ENCODE results near the gene TMEM109. TPM values are rescaled to one million over a fixed set of nuclear protein-coding genes. Genes with fewer than 3 reads are reported as not detected.

Gene TMEM109
- total and polyA plus RNA-seq, 2 of the 13 experiments (the other 11 are each of a cell fraction or from before 2014, with no cell fraction given) = 7.7 to 18.0 TPM

DNA sequence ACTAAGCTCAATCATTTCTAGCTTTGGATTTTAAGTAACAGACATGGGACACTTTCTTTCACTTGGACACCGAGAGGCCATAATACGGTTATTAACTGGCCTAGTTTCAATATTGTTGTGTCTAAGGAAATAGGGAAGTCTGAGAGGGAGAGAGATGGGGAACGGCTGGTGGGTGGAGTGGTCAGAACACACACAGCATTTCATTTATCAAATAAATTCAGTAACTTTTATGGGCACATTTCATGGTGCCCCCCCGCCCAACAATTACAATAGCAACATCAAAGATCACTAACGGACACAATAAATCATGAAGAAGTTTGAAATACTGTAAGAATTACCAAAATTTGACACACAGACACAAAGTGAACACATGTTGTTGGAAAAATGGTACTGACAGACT lies 18.3 kb upstream of the TMEM109 start:
- in situ Hi-C loops (cut with HindIII; ENCODE audit: extremely low pct_ligation_motif_present, low pct_unique_long_range_greater_than_20kb) = no loop called here
- FAIRE-seq (no peak), DNase-seq (ENCODE audit: low spot score) (no peak), ATAC-seq (no peak)
- Histone ChIP-seq H3K4me1 (ENCODE audit: insufficient read depth, low read length) (no peaks in the 10 kb centered on the region), H3K9ac (ENCODE audit: insufficient read depth, low read depth, low read length) (no peak overlapping the region), H2AFZ (ENCODE audit: low read length) (no peak overlapping the region), H3K4me2 (ENCODE audit: low read depth, low read length) (no peak overlapping the region), H3K36me3 (replicated peaks in 1 of 2; ENCODE audit: control insufficient read depth in 1 of 2, insufficient read depth in 2 of 2, low read length in 2 of 2) (peaks cover 32 to 66% of the 10 kb centered on the region in 2 experiments), H4K20me1 (ENCODE audit: insufficient read depth, low read length) (no peaks in the 10 kb centered on the region), H3K27ac (ENCODE audit: extremely low read length, insufficient read depth, low read length) (no peak overlapping the region), H3K9me3 (ENCODE audit: low read length) (no peaks in the 10 kb centered on the region), H3K79me2 (ENCODE audit: insufficient read depth, low read length) (no peaks in the 10 kb centered on the region), H3K4me3 (replicated peaks in 1 of 3; ENCODE audit: insufficient read depth in 1 of 3, low read depth in 2 of 3, low read length in 3 of 3) (no peak overlapping the region), H3K27me3 (ENCODE audit: control insufficient read depth in 1 of 2, insufficient read depth in 2 of 2, low read length in 2 of 2) (no peaks in the 10 kb centered on the region)
- TF ChIP-seq, protein P1, sequence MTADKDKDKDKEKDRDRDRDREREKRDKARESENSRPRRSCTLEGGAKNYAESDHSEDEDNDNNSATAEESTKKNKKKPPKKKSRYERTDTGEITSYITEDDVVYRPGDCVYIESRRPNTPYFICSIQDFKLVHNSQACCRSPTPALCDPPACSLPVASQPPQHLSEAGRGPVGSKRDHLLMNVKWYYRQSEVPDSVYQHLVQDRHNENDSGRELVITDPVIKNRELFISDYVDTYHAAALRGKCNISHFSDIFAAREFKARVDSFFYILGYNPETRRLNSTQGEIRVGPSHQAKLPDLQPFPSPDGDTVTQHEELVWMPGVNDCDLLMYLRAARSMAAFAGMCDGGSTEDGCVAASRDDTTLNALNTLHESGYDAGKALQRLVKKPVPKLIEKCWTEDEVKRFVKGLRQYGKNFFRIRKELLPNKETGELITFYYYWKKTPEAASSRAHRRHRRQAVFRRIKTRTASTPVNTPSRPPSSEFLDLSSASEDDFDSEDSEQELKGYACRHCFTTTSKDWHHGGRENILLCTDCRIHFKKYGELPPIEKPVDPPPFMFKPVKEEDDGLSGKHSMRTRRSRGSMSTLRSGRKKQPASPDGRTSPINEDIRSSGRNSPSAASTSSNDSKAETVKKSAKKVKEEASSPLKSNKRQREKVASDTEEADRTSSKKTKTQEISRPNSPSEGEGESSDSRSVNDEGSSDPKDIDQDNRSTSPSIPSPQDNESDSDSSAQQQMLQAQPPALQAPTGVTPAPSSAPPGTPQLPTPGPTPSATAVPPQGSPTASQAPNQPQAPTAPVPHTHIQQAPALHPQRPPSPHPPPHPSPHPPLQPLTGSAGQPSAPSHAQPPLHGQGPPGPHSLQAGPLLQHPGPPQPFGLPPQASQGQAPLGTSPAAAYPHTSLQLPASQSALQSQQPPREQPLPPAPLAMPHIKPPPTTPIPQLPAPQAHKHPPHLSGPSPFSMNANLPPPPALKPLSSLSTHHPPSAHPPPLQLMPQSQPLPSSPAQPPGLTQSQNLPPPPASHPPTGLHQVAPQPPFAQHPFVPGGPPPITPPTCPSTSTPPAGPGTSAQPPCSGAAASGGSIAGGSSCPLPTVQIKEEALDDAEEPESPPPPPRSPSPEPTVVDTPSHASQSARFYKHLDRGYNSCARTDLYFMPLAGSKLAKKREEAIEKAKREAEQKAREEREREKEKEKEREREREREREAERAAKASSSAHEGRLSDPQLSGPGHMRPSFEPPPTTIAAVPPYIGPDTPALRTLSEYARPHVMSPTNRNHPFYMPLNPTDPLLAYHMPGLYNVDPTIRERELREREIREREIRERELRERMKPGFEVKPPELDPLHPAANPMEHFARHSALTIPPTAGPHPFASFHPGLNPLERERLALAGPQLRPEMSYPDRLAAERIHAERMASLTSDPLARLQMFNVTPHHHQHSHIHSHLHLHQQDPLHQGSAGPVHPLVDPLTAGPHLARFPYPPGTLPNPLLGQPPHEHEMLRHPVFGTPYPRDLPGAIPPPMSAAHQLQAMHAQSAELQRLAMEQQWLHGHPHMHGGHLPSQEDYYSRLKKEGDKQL (CRISPR knock-in tag; IDR thresholded peaks at IDR 0.05; ENCODE audit: low read depth) = no peak
- TF ChIP-seq ZNF121 (CRISPR knock-in tag; IDR thresholded peaks at IDR 0.05) = no peak
- 95% methylated on average over 5 of the region's 5 CpGs for WGBS (ENCODE audit: low lambda C conversion rate)
- intact Hi-C loops (cut with micrococcal nuclease; ENCODE audit: unreplicated experiment) = no loop called here
- no TSS peak for BruUV-seq (replicated peaks)
- ChIA-PET CTCF (ENCODE audit: low intra/inter-chr PET ratio, low total read pairs) (no interaction called here), POLR2A (no interaction called here)

DNA sequence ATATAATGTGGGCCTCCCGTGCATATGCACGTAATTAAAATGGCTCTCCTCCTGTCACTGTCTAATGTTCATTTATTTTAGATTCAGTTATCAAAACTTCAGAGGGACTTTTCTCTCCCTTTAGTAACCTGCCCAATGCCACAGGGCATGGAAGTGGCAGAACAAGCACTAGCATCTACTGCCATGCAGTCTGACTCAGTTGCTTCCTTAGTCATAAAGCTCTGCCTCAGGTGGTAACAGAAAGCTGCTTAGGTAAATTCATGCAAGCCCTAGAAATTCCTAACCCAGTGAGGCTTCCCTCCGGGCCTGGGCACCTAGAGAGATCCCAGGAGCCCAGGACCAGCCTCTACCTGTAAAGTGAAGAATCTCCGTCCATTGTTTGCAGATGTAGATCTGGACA lies 16.5 kb upstream of the TMEM109 start:
- CTCF ChIA-PET (ENCODE audit: low intra/inter-chr PET ratio, low total read pairs) = no interaction called here
- Histone ChIP-seq H3K9ac (ENCODE audit: insufficient read depth, low read depth, low read length) (no peak overlapping the region), H3K79me2 (ENCODE audit: insufficient read depth, low read length) (no peaks in the 10 kb centered on the region), H3K27me3 (ENCODE audit: control insufficient read depth in 1 of 2, insufficient read depth in 2 of 2, low read length in 2 of 2) (no peaks in the 10 kb centered on the region), H3K36me3 (replicated peaks in 1 of 2; ENCODE audit: control insufficient read depth in 1 of 2, insufficient read depth in 2 of 2, low read length in 2 of 2) (peaks cover 42 to 84% of the 10 kb centered on the region in 2 experiments), H4K20me1 (ENCODE audit: insufficient read depth, low read length) (no peaks in the 10 kb centered on the region), H3K4me1 (ENCODE audit: insufficient read depth, low read length) (no peaks in the 10 kb centered on the region), H2AFZ (ENCODE audit: low read length) (no peak overlapping the region), H3K9me3 (ENCODE audit: low read length) (no peaks in the 10 kb centered on the region), H3K4me2 (ENCODE audit: low read depth, low read length) (no peak overlapping the region), H3K27ac (ENCODE audit: extremely low read length, insufficient read depth, low read length) (no peak overlapping the region), H3K4me3 (replicated peaks in 1 of 3; ENCODE audit: insufficient read depth in 1 of 3, low read depth in 2 of 3, low read length in 3 of 3) (no peak overlapping the region)
- FAIRE-seq (no peak), DNase-seq (ENCODE audit: low spot score) (no peak), ATAC-seq (no peak)
- POLR2A ChIA-PET = no interaction called here
- BruUV-seq (replicated peaks) = no TSS peak
- intact Hi-C loops (cut with micrococcal nuclease; ENCODE audit: unreplicated experiment) (no loop called here), in situ Hi-C loops (cut with HindIII; ENCODE audit: extremely low pct_ligation_motif_present, low pct_unique_long_range_greater_than_20kb) (no loop called here)
- TF ChIP-seq MED13 (CRISPR knock-in tag; IDR thresholded peaks at IDR 0.05) (no peak), RAD51 (IDR thresholded peaks at IDR 0.05; ENCODE audit: borderline replicate concordance) (no peak), ZNF577 (CRISPR knock-in tag; IDR thresholded peaks at IDR 0.05; ENCODE audit: borderline replicate concordance, low read depth) (no peak), ZNF235 (CRISPR knock-in tag; IDR thresholded peaks at IDR 0.05; ENCODE audit: borderline replicate concordance) (no peak), ZNF83 (CRISPR knock-in tag; IDR thresholded peaks at IDR 0.05; ENCODE audit: borderline replicate concordance) (no peak), NFE2L1 (CRISPR knock-in tag; IDR thresholded peaks at IDR 0.05; ENCODE audit: borderline replicate concordance) (no peak)
- TF ChIP-seq, protein P2, sequence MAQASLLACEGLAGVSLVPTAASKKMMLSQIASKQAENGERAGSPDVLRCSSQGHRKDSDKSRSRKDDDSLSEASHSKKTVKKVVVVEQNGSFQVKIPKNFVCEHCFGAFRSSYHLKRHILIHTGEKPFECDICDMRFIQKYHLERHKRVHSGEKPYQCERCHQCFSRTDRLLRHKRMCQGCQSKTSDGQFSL (CRISPR knock-in tag; IDR thresholded peaks at IDR 0.05) = no peak
- WGBS (ENCODE audit: low lambda C conversion rate) = 98% methylated on average over 4 of the region's 4 CpGs
